Mammary epithelial cell (primary cell): ENCODE data around the gene ERBB2.

Source experiments
- EZH2 ChIP-seq: IDR thresholded peaks from 2 replicates; pipeline ENCODE4 v1.6.1; 2012; ENCODE audit warnings: low read length, inconsistent platforms, borderline replicate concordance
- TF ChIP-seq, protein P1 (sequence below), 2 donors: IDR thresholded peaks in 1 of 2; conservative IDR thresholded peaks in 1 of 2; 2 replicates each; pipeline ENCODE4 v1.5.1; 2011 to 2012; ENCODE audit warnings: inconsistent platforms in 2 of 2, low read length in 2 of 2, mild to moderate bottlenecking in 2 of 2, control low read depth in 1 of 2, low read depth in 1 of 2; ENCODE audit not compliant: insufficient read depth in 1 of 2; ENCODE audit errors: extremely low read depth in 1 of 2

DNA sequence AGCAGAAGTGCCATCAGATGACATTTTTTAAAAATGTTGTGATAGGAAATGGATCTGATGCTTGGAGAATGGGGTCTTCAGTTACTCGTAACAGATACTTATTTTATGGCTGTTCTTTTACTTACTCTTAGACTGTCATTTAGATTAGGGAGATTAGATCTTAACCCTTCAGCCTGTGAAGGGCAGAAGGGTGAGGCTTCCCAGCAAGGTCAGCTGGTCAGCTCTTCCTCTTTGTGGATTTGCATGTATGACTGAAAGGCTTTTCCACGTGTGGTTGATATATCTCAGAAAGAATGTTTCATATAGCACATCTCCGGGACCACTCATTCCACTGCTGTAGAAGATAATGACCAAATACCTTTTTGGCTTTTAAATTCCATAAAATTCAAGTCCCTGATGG lies 65.3 kb downstream of the ERBB2 start:
- TF ChIP-seq, protein P1, sequence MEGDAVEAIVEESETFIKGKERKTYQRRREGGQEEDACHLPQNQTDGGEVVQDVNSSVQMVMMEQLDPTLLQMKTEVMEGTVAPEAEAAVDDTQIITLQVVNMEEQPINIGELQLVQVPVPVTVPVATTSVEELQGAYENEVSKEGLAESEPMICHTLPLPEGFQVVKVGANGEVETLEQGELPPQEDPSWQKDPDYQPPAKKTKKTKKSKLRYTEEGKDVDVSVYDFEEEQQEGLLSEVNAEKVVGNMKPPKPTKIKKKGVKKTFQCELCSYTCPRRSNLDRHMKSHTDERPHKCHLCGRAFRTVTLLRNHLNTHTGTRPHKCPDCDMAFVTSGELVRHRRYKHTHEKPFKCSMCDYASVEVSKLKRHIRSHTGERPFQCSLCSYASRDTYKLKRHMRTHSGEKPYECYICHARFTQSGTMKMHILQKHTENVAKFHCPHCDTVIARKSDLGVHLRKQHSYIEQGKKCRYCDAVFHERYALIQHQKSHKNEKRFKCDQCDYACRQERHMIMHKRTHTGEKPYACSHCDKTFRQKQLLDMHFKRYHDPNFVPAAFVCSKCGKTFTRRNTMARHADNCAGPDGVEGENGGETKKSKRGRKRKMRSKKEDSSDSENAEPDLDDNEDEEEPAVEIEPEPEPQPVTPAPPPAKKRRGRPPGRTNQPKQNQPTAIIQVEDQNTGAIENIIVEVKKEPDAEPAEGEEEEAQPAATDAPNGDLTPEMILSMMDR (conservative IDR thresholded peaks at IDR 0.05 in 1 of 2, IDR thresholded peaks at IDR 0.05 in 1 of 2; ENCODE audit: extremely low read depth in 1 of 2, insufficient read depth in 1 of 2, low read depth in 1 of 2, low read length in 2 of 2): no peak
- TF ChIP-seq EZH2: no peak
